Measurements from ENCODE around the gene PRSS38.
A peak's percentile ranks its signal among the peaks of the same experiment; 100 is the strongest.

PRSS38 gene

GRCh38 chr1:227886503-227886961, 71.1 kb downstream of the PRSS38 start:
- peak overlapping the region; percentile 34 for H3K4me3 ChIP-seq (ENCODE audit: low read length)
- DNase-seq (ENCODE audit: low read depth) = no peak
- no peak for TF ChIP-seq CTCF (conservative IDR thresholded peaks at IDR 0.05; ENCODE audit: low read depth, low read length)

- DNase-seq (ENCODE audit: low read depth) = no peak
- H3K4me3 ChIP-seq (ENCODE audit: low read length) = peak overlapping the region; percentile 34
- no peak for TF ChIP-seq CTCF (conservative IDR thresholded peaks at IDR 0.05; ENCODE audit: low read depth, low read length)
Observed at GRCh38 chr1:227886993-227887696, 71.7 kb downstream of the PRSS38 start.

- no peak for TF ChIP-seq CTCF (conservative IDR thresholded peaks at IDR 0.05; ENCODE audit: low read depth, low read length)
- H3K4me3 ChIP-seq (ENCODE audit: low read length) = peak overlapping the region; percentile 34
- DNase-seq (ENCODE audit: low read depth) = no peak
Observed at GRCh38 chr1:227887697-227888403, 72.4 kb downstream of the PRSS38 start.

GRCh38 chr1:227888404-227889046, 73.0 kb downstream of the PRSS38 start:
- no peak for TF ChIP-seq CTCF (conservative IDR thresholded peaks at IDR 0.05; ENCODE audit: low read depth, low read length)
- no peak for DNase-seq (ENCODE audit: low read depth)
- no peak overlapping the region for H3K4me3 ChIP-seq (ENCODE audit: low read length)

- H3K4me3 ChIP-seq (ENCODE audit: low read length) = no peak overlapping the region
- DNase-seq (ENCODE audit: low read depth) = no peak
- no peak for TF ChIP-seq CTCF (conservative IDR thresholded peaks at IDR 0.05; ENCODE audit: low read depth, low read length)
Observed at GRCh38 chr1:227889047-227889862, 73.8 kb downstream of the PRSS38 start.

GRCh38 chr1:227889863-227890405, 74.5 kb downstream of the PRSS38 start:
- no peak for DNase-seq (ENCODE audit: low read depth)
- no peak overlapping the region for H3K4me3 ChIP-seq (ENCODE audit: low read length)
- TF ChIP-seq CTCF (conservative IDR thresholded peaks at IDR 0.05; ENCODE audit: low read depth, low read length) = no peak
